GM21737 (cell line): ENCODE data around the gene TAF15.

Source experiments
- ATAC-seq: cut with Tn5 transposase; IDR thresholded peaks from one replicate; pipeline ENCODE4 v1.9.1; 2021; ENCODE audit warnings: mild to moderate bottlenecking, moderate library complexity; ENCODE audit not compliant: unreplicated experiment

The TAF15 gene

DNA sequence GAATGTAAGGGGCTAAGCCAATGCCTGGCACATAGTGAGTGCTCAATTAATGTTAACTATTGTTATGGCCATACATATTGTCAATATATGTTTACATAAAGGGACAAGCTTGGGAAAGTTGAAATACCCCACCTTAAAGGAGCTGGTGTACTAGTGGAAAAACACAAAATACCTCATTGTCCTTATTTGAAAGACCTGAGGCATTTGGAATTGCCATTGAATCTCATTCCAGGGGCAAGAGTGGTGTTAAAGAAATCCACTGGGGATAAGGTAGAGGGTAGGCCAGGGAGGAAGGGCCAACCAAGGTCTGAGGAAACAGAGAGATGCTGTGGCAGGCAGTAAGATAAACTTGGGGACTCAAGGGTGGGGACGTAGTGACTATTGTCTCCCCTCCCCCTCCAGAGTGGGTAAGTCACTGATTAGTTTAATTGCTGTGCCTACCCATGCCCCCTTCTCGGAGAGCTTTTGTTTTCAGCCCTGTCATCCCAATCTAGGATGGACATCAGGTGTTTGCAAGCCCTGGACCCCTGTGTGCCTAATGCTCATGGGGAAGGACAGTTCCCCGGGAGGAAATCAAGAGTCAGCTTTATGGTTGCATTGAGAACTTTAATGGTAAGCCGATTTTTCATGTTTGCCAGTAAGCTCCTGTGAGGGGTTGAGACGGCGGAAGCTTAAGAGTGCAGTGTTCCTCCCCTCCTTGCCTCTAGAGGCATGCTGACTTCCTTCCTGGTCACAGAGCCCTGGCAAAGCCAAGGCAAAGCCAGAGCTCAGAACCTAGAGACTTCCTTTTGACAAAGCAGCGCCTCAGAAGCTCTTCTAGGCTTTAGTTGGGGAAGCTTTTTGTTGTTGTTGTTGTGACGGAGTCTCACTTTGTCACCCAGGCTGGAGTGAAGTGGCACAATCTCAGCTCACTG is 61.9 kb downstream of the TAF15 start:
- ATAC-seq: no peak

DNA sequence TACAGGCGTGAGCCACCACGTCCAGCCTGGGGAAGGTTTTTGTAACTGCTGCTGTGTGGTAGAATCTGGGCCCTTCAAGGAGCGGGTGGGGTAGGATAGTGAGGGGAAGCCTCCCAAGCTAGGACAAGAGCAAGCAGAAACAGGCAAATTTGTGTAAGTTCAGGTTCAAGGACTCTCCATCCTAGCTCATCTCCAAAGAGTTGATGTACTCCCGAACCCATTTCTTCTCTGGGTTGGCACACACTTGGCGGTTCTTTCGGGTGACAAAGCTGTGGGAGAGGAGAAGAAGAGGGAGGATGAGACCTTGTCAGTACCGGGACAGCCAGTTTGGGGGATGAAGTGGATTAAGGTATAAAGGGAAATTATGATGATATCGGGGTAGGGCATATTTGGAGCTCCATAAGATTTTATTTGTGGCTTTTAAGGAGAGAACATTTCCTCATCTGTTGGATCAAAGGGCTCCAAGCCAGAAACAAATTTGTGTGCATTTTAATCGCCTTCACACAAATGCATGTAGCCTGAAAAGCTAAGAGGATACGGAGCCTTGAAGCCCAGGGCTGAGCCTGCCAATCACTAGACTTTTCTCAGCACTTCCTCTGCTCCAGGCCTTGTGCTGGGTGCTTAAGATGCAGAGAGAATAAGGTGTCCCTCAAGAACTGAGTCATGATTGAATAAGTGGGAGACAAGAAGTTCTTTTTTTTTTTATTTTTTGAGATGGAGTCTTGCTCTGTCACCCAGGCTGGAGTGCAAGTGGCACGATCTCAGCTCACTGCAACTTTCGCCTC is 63.1 kb downstream of the TAF15 start:
- no peak for ATAC-seq

- ATAC-seq: no peak
These were observed 66.0 kb downstream of the TAF15 start for GRCh38 chr17:35875072-35875799.

DNA sequence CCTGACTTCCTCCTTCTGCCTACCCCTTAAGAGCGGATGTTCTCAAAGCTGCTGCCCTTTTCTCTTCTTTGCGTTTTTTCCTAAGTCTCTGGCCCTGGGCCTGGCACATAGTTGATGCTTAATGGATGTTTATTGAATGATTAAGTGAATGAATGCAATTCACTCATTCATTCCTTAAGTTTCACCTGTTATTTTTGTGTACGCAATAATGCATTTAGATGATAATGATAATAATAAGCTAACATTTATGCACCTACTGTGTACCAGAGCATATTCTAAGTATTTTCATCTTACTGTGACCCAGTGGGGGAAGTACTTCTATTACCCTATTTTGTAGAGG is 66.5 kb downstream of the TAF15 start:
- ATAC-seq: no peak

- no peak for ATAC-seq
These were observed 67.2 kb downstream of the TAF15 start for GRCh38 chr17:35876534-35876933.

DNA sequence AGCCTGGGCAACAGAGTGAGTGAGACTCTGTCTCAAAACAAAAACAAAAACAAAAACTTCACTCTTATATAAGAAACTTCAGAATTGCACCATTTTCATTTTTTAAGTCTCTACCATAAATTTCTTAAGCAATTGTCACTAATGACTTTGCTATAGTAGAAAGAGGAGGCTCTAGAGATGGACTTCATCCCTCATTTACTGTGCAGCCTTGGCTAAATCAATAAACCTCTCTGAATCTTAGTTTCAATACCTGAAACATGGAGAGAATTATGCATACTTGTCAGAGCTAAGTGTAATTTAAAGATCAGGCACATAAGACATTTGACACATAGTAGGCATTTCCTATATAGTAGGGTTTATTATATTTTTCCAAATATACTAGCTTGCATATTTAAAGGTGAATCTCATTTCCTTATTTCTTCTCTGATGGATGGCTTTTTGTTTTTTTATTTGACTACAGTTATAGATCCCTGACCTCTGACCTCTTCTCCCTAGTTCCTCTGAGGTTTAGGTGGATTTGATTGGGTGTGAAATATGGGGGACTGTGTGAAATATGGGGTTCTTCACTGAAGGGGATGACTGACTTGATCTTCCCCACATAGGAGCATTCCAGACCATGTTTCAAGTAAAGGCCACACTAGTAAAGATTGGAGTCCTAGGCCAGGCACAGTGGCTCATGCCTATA is 68.2 kb downstream of the TAF15 start:
- ATAC-seq: no peak

GRCh38 chr17:35878361-35878760 is 69.1 kb downstream of the TAF15 start:
- ATAC-seq: no peak

- peak; percentile 77 for ATAC-seq
These were observed 70.7 kb downstream of the TAF15 start, which contains the start of gene CCL5 for GRCh38 chr17:35879773-35880654. Gene CCL5, minus strand, starts transcription at chr17:35880360.

DNA sequence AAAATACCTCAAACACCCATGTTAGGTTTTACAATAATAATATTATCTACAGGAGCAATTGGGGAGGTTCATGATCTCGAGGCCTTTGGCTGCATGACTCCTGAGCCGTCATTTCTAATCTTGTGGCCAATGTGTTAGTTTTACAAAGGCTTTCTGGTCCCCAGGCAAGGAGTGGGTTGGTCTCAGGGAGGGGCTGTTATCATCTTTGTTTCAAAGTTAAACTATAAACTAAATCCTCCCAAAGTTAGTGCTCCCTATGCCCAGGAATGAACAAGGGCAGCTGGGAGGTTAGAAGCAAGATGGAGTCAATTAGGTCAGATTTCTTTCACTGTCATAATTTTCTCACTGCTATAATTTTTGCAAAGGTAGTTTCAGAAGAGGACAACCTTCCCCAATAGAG is 80.0 kb downstream of the TAF15 start:
- no peak for ATAC-seq

GRCh38 chr17:35889818-35890773 is 80.8 kb downstream of the TAF15 start:
- ATAC-seq: no peak

GRCh38 chr17:35890774-35891155 is 81.5 kb downstream of the TAF15 start:
- ATAC-seq: no peak

- ATAC-seq: no peak
These were observed 82.0 kb downstream of the TAF15 start for GRCh38 chr17:35891269-35891668.

DNA sequence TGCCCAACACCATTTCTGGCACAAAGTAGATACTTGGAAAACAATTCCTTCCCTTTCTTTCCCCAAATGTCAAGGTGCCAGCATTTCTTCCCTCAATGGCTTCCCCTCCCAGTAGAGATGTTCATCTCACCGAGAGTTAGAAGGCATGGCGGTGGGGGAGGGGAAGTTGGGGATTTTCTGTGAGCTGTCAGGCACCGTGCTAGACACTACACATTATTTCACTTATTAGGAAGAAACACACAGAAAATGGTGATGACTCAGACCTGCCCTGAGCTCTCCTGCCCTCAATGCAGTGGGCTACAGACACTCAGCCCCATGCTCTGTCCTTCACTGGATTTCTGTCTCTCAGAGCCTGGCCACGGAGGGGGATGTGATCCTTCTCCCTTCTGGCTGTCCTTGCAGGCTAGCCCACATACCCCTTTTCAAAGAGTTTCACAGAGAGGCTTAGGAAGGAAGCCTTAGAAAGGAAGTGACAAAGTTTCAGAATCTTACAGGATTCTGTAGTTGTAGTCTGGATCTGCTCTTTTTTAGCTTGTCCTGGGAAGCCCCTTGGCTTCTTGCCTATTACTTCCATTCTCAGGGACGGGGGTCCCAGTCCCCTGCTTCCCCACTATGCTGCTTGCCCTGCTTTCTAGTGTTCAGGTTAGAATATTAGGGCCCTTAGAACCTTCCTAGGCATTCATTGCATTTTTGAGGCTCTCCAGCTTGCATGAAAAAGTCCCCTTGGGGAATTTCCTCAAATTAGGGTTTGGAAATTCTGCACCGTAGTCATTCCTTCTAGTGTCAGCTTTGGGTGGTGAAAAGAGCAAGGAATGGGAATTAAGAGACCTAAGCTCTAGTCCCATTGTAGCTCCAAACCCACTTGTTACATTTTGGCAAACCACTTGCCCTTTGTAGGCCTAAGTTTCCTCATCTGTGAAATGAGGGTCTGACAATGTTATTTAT is 83.1 kb downstream of the TAF15 start:
- ATAC-seq: no peak

- ATAC-seq: no peak
These were observed 84.5 kb downstream of the TAF15 start for GRCh38 chr17:35893751-35894150.

GRCh38 chr17:35894206-35894605 is 84.9 kb downstream of the TAF15 start:
- ATAC-seq: no peak

DNA sequence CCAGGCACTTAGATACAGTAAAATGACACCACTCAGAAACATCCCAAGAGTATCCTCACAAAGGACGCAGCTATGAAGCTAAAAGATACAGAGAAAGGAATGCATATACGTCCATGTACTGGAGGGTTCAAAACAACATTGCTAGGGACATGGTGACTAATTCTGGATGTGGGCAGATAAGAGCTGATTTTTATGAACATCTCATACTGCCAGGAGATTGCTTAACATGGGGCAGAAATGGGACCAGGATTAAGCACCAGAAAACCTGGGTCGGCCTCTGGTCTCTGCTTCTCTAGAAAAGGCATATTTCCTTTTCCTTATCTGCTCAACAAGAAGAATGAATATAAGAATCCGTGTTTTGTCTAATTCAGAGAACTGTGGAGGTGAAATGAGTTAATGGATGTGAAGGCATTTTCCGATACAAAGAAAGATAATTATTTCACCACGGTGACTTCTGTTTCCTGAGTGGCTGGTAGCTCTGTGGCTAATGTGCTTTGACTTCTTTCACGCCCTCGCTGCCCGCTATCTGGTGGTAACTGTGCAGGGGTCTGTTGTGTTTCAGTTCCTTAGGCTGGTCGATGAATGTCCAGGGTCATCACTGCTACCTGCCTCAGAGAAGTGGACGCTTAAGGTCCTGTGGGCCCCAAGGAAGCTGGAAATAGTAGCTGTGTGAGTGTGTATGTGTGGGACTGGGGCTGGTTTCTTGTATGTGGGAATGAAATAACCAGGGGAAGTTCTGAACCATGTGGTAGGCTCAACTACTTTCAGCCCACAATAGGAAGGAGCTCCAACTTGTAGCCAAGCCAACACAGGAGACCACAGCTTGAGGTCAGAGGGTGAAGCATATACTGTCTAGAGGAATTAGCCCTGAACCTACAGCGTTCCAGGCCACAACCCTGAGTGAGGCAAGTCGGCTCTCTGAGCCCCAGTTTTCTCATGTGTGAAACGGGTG is 86.6 kb downstream of the TAF15 start:
- ATAC-seq: no peak
